C4-2B (cell line): ENCODE data around the gene ZNF287.

Experiments
- ZFX ChIP-seq: fragments of 450-650 bp; IDR thresholded peaks from 2 replicates; pipeline ENCODE4 v1.6.1; 2017
- TF ChIP-seq, protein P1 (sequence below): fragments of 450-650 bp; conservative IDR thresholded peaks from 2 replicates; pipeline ENCODE4 v1.5.1; 2017; ENCODE audit warnings: mild to moderate bottlenecking

DNA sequence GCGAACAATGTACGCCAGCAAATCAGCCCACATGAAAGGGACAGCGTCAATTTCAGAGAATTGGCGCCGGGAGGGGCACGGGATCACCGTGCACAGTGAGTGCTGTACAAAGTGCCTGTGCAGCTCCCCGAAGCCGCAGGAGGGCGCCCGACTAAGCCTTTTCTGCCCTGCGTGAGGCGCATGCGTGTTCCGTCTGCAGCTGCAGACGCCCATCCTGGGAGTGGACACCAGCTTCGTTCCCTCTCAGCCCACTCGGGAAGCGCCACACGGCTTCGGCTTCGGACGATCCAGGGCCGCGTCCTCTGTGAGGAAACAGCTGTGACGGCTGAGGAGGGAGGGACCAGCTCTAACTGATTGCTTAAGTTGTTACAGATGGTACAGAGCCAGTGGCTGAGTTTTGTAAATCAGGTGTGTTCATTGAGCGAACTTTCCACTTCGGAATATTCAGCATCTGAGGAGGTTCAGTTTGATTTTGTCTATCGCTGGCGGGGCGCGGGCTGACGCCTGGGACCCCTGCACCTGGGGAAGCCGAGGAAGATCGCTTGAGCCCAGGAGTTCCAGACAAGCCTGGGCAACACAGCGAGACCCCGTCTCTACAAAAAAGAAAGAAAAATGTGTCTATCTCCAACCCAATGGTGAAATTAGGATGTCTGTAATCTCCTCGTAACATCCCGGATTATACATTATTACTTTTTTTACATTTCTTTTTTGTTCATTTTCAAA is 15.4 kb upstream of the ZNF287 start:
- TF ChIP-seq, protein P1, sequence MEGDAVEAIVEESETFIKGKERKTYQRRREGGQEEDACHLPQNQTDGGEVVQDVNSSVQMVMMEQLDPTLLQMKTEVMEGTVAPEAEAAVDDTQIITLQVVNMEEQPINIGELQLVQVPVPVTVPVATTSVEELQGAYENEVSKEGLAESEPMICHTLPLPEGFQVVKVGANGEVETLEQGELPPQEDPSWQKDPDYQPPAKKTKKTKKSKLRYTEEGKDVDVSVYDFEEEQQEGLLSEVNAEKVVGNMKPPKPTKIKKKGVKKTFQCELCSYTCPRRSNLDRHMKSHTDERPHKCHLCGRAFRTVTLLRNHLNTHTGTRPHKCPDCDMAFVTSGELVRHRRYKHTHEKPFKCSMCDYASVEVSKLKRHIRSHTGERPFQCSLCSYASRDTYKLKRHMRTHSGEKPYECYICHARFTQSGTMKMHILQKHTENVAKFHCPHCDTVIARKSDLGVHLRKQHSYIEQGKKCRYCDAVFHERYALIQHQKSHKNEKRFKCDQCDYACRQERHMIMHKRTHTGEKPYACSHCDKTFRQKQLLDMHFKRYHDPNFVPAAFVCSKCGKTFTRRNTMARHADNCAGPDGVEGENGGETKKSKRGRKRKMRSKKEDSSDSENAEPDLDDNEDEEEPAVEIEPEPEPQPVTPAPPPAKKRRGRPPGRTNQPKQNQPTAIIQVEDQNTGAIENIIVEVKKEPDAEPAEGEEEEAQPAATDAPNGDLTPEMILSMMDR: peak; percentile 99
- no peak for TF ChIP-seq ZFX
